ENCODE results near the gene TTYH1.

GRCh38 chr19:54475706-54476105 is 60.4 kb downstream of the TTYH1 start:
- TF ChIP-seq NFIC (IDR thresholded peaks at IDR 0.05; ENCODE audit: borderline replicate concordance) = no peak
- no peak for TF ChIP-seq RCOR1 (IDR thresholded peaks at IDR 0.05; ENCODE audit: low read length)
- no peak for TF ChIP-seq GABPA (IDR thresholded peaks at IDR 0.05; ENCODE audit: low read depth)
- no peak for TF ChIP-seq CTCF (IDR thresholded peaks at IDR 0.05)
- TF ChIP-seq YY1 (IDR thresholded peaks at IDR 0.05; ENCODE audit: low read depth) = no peak
- no peak for TF ChIP-seq MXI1 (IDR thresholded peaks at IDR 0.05; ENCODE audit: low read depth, low read length)
- no peak for TF ChIP-seq MAX (IDR thresholded peaks at IDR 0.05; ENCODE audit: low read depth)
- no peak for TF ChIP-seq TEAD4 (IDR thresholded peaks at IDR 0.05; ENCODE audit: borderline replicate concordance, insufficient read depth)
- TF ChIP-seq EZH2phosphoT487 (IDR thresholded peaks at IDR 0.05; ENCODE audit: borderline replicate concordance, low read depth) = no peak
- no peak for TF ChIP-seq CHD2 (IDR thresholded peaks at IDR 0.05; ENCODE audit: low read length, partially characterized antibody)
- no peak for TF ChIP-seq RAD21 (IDR thresholded peaks at IDR 0.05; ENCODE audit: low read length)
- TF ChIP-seq EP300 (IDR thresholded peaks at IDR 0.05; ENCODE audit: borderline replicate concordance in 1 of 2, low read depth in 1 of 2, low read length in 1 of 2) = no peak
- TF ChIP-seq POLR2AphosphoS5 (IDR thresholded peaks at IDR 0.05; ENCODE audit: low read depth, low read length) = no peak

Measured in SK-N-SH (cell line).